ENCODE data around the gene SCML2.
A peak's percentile ranks its signal among the peaks of the same experiment; 100 is the strongest.

The SCML2 gene

DNA sequence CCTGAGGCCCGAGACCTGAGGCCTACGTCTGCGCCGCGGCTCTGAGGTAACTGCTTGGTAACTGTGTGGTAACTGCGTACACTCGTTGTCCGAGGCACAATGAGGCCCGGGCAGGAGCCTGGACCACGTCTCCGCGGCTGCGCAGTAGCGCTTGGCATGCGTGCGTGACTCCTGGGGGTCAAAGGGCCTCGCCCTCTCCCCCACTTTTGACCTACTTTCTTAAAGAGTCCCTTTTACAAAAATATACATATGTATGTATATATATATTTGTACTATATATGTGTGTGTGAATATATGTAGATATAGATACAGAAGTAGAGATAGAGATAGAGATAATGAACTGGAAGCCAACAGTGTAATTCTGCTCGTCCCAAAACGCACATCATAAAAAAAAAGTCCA lies 133.7 kb downstream of the SCML2 start, which contains the start of gene BEND2:
Gene BEND2 (minus strand): TSS at position 101 of the 400 bp plus-strand sequence. CDS start 136 bp downstream, outside the sequence.
- no peak for DNase-seq (ENCODE audit: low read depth in 2 of 2)
- TF ChIP-seq, protein P1, sequence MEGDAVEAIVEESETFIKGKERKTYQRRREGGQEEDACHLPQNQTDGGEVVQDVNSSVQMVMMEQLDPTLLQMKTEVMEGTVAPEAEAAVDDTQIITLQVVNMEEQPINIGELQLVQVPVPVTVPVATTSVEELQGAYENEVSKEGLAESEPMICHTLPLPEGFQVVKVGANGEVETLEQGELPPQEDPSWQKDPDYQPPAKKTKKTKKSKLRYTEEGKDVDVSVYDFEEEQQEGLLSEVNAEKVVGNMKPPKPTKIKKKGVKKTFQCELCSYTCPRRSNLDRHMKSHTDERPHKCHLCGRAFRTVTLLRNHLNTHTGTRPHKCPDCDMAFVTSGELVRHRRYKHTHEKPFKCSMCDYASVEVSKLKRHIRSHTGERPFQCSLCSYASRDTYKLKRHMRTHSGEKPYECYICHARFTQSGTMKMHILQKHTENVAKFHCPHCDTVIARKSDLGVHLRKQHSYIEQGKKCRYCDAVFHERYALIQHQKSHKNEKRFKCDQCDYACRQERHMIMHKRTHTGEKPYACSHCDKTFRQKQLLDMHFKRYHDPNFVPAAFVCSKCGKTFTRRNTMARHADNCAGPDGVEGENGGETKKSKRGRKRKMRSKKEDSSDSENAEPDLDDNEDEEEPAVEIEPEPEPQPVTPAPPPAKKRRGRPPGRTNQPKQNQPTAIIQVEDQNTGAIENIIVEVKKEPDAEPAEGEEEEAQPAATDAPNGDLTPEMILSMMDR (IDR thresholded peaks at IDR 0.05; ENCODE audit: low read depth, low read length): no peak
- H3K4me3 ChIP-seq (replicated peaks in 1 of 2; ENCODE audit: low read depth in 2 of 2, low read length in 2 of 2): no peak within 1 kb of the TSS

DNA sequence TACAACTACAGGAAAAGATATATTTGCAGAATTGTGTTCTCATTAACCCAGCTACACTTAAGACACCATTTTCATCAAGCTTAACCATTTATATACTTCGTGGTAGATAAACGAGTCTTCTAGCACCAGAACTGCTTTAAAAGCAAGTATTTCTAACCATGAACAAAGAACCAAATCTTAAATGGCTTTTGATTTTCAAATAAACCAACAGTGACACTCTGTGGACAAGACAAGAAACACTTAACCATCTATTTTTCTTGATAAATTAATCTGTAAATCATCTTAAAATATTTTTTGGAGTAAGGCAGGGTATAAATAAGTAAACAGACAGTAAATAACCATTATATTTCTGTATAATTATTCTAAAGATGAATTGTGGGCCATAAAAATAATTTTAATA lies 144.0 kb downstream of the SCML2 start:
- peak; percentile 0 to 35 for DNase-seq (ENCODE audit: low read depth in 2 of 2)
- no peak overlapping the region for H3K4me3 ChIP-seq (replicated peaks in 1 of 2; ENCODE audit: low read depth in 2 of 2, low read length in 2 of 2)
- TF ChIP-seq, protein P1 (IDR thresholded peaks at IDR 0.05; ENCODE audit: low read depth, low read length): no peak

DNA sequence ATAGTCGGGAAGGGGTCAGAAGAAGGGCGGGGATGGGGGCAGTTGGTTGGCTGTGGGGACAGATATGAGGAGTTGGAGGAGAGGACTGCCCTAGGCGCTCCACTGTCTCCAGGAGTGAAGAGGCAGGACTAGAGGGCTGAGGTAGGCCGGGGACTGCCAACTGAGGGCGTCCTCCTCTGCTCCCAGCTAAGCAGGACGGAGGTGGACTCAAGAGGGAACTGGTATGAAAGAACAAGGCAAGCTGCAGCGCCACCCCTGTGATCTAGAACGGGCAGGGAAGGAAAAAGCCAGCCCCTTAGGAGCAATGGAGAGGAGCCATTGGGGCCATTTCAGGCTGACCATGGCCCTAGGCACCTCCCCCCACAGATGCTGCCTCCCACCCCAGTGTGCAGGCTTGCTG lies 147.8 kb downstream of the SCML2 start:
- TF ChIP-seq, protein P1 (IDR thresholded peaks at IDR 0.05; ENCODE audit: low read depth, low read length): no peak
- no peak overlapping the region for H3K4me3 ChIP-seq (replicated peaks in 1 of 2; ENCODE audit: low read depth in 2 of 2, low read length in 2 of 2)
- DNase-seq (ENCODE audit: low read depth in 2 of 2): no peak

DNA sequence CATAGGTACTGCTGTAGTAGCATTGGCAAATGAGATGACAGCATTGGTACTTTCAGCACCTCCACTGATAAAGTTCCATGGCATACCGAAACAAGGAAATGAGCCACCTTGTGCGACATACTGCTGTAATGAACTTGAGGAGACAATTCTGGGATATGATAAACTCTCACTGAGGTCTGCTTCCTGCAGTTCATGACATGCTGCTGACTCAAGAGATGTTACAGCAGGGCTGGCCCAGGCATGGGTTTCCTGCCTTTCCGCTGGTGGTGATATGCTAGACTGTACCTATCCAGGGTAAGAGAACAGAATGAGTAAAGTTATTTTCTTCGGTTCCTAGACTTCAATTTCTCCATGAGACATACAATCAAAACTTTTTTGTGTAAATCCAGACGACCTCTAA lies 150.9 kb downstream of the SCML2 start:
- peak in 1 of 2 donors; percentile 0 for DNase-seq (ENCODE audit: low read depth in 2 of 2)
- no peak overlapping the region for H3K4me3 ChIP-seq (replicated peaks in 1 of 2; ENCODE audit: low read depth in 2 of 2, low read length in 2 of 2)
- TF ChIP-seq, protein P1 (IDR thresholded peaks at IDR 0.05; ENCODE audit: low read depth, low read length): no peak

DNA sequence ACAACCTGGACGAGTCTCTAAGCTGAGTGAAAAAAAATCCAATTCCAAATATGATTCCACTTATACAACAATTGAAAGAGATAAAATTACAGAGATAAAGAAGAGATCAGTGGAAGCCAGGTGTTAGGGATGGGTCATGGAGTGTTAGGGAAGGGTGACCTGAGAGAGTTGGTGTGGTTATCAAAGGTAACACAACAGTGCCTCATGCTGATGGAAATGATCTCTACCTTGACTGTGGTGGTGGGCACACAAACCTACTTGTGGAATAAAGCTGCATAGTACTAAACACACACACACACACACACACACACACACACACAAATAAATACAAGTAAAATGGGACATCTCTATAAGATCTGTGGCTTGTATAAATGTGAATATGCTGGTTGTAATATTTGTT lies 159.8 kb downstream of the SCML2 start:
- no peak for DNase-seq (ENCODE audit: low read depth in 2 of 2)
- H3K4me3 ChIP-seq (replicated peaks in 1 of 2; ENCODE audit: low read depth in 2 of 2, low read length in 2 of 2): no peak overlapping the region
- TF ChIP-seq, protein P1 (IDR thresholded peaks at IDR 0.05; ENCODE audit: low read depth, low read length): no peak

Measured in cardiac fibroblast (primary cell).